Left colon (tissue), 2 donors: Measurements from ENCODE around the gene CNKSR3. TPM values are rescaled to one million over a fixed set of nuclear protein-coding genes. Genes with fewer than 3 reads are reported as not detected.

Experiments
- ATAC-seq: fragments of 200-7000 bp; cut with Tn5 transposase; one replicate; pipeline ENCODE4 v1.9.1; 2020; ENCODE audit warnings: mild to moderate bottlenecking, moderate library complexity
- DNase-seq, 2 donors: peaks; one replicate each; pipeline ENCODE4 v3.0.0-alpha.2; 2020
- intact Hi-C, 2 donors: fragments of 100-400 bp; cut with DNase I in 1 of 2; cut with micrococcal nuclease in 1 of 2; formaldehyde crosslinking; loops; one replicate each; pipeline versions ENCODE4 v1.11.2 to v1.14.0; 2022; cut with DNase I, micrococcal nuclease
- total RNA-seq, 2 donors: library from RNA; stranded (reverse); fragmentation: NEBNext Ultra II Directional; extraction: Animal tissue kit (Norgen Biotek cat#: 25700); gene quantifications; one replicate each; pipeline ENCODE4 v1.2.1, GENCODE V29; 2021
- donor health status: DM: no; HTN: no; CAD: no.
- donor health status: DM: yes; HTN: yes; CAD: no.

CNKSR3 gene
- total RNA-seq, 2 donors from 2014 or later: 11.6 to 49.4 TPM

DNA sequence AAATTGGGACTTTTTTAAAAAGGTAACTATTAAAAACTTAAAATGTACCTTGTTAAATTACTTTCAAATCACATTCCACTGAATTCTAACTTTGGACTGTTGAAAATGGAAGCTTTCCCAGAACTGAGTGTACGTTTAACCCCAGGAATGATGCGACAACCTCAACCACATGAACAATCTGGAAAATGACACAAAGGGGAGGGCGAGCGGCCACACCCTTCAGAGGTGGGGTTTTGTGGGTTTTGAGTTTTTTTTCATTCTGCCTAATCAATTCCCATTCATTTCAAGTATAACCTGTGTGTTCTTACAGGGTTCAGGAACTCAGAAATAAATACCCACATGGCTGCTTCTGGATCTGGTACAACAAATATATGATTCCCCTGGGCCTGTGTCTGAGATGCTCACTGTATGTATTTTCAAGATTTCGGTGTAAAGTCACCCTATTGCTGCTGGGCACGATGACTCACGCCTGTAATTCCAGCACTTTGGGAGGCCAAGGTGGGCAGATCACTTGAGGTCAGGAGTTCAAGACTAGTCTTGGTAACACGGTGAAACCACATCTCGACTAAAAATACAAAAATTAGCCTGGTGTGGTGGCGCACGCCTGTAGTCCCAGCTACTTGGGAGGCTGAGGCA lies 21.6 kb downstream of the CNKSR3 start:
- DNase-seq (no peak), ATAC-seq (no peak)
- intact Hi-C loops: no loop called here

DNA sequence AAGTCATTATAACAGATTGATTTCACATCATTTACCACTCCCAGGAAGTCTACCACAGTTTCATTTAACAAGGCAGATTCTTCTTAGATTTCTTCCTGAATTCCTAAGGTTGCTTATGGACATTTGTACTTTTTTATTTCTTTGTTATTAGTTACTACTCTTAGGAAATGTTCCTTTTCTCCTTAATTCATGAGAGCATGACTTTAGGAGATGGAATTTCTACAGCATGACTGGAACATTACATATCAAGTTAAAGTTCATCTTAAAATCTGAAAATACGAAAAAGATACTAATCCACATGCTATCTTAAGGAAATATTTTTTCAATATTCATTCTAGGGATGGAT lies 22.3 kb downstream of the CNKSR3 start:
- DNase-seq (no peak), ATAC-seq (peak; percentile 18)
- intact Hi-C loops: no loop called here

DNA sequence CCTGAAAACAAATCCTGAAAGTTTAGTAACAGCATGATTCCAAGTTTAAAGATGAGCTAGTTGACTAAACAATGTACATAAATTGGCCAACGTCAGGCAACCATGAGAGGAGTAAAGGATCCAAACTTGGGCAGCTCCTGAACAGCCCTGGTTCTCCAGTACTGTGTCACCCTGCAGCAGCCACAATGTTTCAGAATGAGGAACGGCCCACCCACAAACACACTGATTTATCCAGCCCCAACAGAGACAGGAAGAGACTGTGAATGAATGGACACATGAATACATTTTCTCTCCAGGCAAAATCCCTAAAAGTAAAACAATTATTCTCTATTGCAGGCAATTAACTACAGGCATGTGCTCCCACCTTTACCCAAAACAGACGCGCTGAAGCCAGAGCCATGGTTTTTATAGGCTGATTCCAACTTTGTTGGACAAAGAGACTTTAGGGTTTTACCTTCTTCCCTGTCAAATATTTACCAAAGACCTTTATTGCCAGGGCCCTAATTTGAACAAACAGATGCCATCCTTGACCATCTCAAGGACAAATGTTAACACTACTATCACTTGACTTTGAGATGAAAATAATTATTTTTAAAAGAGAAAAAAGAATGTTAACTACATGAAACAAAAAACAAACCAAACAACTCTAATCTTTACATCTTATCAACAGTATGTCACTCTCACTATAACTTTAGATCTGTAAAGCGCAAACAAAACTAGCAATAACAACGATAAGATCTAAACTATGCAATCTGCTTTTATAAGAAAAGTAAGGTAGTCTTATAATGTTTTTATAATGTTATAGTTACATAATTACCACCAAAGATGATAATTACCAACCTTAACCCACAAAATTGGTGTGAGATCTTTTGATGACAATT lies 22.9 kb downstream of the CNKSR3 start:
- ATAC-seq: peak; percentile 50
- no peak for DNase-seq
- intact Hi-C loops: no loop called here

DNA sequence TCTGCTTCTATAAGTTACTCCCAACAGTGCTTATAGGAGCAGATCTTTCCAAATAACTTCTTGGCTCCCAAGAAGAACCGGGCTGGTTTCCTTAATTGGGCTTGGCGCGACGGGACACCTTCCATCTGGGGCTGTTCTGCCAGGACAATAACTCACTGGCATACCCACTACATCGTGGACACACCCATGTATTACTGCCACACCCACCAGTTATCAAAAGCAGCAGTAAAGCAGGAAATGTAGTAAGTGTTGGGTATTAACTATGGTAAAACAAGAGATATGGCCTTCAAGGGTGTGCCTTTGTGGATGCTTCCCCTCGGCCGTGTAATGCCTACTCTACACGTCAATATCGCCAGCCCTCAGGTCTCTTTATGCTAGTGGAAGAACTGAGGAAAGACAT lies 24.7 kb downstream of the CNKSR3 start:
- ATAC-seq (peak; percentile 92), DNase-seq (peak; percentile 59 to 64)
- intact Hi-C loops: no loop called here

DNA sequence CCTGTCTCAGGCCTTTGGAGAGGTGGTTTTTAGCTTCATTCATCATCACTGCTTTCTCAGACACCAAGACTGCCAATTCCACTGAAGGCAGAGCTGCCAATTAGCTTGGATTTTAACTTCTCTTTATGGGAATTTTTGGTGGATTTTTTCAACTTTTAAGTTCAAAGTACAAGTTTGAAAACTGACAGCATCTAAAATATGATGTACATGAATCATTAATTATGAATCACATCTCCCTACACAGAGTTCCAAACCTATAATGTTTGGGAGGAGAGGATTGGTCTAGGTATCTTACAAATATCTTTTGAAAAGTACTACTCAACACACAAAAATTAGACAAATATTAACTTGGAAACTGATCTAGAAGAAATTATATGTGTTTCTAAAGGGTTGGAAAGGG lies 25.5 kb downstream of the CNKSR3 start:
- intact Hi-C loops: no loop called here
- no peak for DNase-seq
- no peak for ATAC-seq

DNA sequence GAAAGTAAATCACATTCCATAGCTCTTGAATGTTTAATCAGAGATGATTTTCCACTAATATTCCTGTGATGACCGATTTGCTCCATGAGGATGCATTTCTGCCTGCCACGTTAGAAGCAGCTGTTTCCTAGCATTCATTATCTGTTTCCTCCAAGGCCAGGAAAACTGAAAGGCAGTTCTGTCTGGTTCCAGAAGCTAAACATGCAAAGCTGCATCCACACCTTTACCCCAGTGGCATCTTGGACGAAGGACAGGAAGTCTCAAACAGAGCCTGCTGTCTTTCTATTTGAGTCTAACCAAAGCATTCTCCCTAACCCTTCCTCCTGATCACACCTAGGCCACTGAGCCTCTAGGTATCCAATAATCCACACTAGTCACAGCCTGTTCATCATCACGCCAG lies 27.6 kb downstream of the CNKSR3 start:
- intact Hi-C loops: no loop called here
- ATAC-seq: no peak
- no peak for DNase-seq

DNA sequence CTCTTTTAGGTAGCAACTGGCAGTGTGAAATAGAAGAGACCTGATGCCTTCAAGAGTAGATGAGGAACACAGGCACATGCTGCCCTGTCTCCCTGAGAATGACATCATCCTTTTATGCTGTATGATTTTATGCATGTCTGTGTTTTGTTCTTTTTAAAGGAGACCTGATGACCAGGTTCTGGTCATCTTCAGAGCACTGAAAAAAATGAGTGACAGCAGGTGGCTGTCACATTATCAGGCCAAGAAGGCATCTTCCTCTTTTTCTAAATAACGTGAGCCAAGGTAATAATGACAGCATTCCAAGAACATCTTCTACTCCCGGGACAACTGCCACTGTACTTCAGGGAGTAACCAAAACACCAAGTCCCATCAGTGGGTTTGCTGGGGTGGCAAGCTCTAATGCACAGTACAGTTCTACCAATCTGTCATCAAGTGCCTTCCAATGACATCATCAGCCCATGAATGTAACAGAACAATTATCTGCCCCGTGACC lies 28.9 kb downstream of the CNKSR3 start:
- no peak for ATAC-seq
- intact Hi-C loops: no loop called here
- DNase-seq: no peak

DNA sequence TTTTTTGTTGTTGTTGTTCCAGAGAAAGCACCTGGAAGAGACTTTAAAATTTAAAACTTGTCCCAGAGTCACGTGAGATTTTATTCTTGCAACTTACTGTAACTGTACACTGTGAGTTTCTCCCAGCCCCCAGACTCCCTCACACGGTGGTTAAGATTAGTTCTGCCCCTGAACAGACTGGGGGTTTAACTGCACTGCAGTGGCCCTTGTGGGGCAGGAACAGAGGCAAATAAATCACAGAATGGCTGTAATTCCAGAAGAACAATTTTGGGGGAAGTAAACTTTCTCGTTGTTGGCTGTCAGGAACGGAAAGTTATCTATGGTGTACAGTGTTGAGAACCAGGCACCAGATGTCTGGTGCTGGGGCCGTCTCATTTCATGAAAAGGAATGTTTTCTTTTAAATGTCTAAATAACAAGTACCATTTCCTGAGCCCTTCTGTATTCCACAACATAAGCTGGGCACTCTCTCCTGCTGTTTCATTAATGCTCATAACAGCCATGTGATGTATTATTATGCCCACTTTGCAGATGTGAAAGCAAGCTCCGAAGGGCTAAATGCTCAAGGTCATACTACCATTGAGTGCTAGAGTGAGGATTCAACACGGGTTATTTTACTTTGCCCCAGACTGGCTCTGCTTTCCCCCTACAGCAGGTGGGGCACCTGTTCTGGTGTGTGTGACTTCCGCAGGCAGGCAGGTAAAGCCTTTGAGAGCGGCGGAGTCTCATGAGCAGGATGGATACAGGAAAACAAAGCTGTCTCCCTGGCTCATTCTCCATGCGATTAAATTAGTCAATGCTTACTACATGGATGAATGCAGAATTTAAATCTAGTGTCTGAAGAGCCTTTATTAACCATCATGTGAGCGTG lies 30.5 kb downstream of the CNKSR3 start:
- DNase-seq (no peak), ATAC-seq (no peak)
- intact Hi-C loops: no loop called here

DNA sequence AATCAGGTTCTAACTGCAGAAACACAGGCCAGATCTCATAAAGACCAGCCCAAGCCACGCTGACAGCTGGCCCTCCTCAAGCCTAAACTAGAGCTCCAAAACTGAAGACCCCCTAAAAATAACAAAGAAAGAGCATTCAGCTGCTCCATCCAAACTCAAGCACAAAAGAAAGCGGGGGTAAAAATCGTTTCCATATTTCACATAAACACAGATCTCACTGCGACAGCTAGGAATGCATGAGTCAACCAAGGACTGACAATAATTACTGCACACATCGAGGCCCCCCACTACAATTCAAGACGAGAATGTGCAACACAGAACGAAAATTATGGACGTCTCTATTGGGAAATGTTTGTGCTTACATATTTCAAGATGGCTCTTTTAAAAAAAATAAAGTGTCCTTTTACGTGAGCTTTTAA lies 31.1 kb downstream of the CNKSR3 start:
- ATAC-seq (no peak), DNase-seq (no peak)
- intact Hi-C loops: no loop called here

DNA sequence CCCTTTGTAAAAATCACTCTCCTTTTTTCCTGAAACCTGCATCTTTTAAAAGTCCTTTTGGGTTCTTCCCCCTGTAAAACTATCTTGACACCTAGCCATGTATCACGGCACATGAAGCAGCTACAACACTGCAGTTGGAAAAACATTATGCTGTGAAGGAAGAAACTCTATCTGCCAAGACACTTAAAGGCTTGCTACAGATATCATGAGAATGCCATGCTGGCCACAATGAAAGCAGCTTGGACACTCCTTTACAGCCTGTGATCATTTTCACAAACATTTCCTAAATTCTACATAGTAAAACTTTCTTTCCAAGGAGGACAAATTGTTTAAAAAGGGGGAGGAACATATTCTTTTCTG lies 31.8 kb downstream of the CNKSR3 start:
- intact Hi-C loops: no loop called here
- ATAC-seq (no peak), DNase-seq (no peak)

DNA sequence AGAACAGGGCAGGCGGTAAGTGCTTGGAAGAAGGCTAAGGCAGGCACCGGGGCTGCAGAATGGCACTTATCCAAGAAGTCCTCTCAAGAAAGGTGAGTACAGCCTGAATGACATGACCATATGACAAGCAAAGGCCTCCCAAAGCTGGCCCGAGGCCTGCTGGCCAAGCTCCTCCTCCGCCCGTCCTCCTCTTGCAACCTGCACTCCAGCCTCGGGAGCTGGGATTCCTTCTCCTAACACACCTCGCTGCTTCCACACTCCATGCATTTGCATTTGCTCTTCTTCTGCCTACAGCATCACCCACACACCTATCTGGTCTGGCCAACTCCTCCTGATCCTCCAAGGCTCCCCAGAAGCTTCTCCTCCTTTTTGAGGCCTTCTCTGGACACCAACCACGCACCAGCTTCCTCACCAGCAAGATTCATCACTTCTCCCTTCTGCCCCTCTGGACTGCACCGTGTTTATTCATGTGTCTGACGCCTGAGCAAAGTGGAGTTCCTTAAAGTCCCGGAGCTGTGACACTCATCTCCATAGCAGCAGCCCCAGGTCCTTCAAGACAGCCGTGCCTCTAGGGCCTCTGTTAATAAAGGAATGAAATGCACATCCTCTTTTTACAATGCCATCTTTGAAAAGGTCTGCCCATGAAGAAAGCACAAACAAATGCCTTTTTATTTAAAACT lies 32.3 kb downstream of the CNKSR3 start:
- no peak for DNase-seq
- ATAC-seq: no peak
- intact Hi-C loops: no loop called here

DNA sequence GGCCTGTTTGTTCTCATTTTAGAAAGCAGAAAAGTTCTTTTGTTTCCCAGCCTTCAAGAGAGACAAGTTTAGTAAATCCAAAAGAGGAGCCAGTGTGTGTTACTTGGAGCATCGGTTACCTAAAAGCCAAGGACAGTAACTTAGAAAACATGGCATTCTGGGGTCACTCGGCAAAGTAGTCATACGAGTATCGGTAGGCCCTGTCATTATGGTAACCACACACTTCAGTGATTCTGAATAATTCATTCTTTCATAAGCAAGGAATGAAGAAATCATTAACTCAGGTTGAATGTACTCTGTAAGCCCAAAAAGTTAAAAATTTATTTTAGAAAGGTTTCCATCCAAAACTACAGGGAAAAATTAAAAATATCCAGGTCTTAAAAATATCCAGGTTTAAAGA lies 34.0 kb downstream of the CNKSR3 start:
- intact Hi-C loops: no loop called here
- ATAC-seq: no peak
- DNase-seq: no peak

DNA sequence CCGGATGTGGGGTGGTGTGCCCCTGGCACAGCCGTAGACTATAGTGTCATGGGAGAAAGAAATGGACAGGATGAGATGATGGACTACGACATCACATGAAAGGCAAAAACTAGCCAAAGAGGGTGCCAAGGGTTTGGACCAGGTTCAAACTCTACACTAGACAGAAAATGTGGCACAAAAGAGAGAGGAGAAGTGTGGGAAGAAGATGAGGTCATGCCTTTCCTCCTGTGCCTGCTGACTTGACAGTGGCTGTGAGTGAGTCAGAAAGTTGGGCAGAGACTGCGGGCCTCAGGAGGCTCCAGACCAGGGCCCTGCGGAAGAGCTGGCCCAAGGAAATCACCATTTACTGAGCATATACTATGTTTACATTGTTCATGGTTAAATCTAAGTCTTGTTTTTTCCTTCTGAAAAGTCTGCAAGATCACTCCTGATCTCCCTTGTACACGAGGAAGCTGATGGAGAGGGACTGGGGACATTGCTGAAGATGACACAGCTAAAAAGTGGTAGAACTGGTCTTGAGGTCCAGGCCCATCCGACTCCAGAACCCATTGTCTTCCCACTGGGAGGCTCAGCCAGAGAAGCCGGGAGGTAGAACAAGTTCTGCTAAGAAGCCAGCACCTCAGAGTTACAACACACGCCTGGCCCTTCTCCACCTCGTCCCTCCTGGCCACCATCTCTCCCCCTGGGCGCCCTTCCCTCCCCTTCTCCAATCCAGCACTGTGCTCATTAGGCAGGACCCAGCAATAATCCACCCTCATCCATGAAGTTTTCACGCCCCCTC lies 35.6 kb downstream of the CNKSR3 start:
- intact Hi-C loops: no loop called here
- DNase-seq: no peak
- ATAC-seq: peak; percentile 28

DNA sequence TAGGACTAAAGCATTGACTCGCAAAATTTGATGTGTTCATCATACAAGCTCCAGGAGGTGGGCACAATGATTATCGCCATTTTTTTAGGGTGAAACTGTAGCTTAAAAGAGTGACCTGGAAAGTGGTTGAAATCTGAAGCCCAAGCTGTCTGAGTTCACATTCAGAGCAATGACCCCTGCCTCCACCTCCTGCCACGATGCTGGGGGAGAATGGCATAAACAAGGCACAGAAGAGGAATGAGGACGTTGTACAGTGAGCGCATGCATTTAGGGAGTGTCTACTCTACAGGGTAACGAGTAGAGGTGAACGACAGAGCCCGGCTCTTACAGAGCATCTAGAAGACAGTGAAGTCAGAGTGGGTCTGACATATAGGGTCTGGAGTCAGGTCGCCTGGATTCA lies 37.2 kb downstream of the CNKSR3 start:
- intact Hi-C loops: no loop called here
- ATAC-seq: no peak
- DNase-seq: no peak

DNA sequence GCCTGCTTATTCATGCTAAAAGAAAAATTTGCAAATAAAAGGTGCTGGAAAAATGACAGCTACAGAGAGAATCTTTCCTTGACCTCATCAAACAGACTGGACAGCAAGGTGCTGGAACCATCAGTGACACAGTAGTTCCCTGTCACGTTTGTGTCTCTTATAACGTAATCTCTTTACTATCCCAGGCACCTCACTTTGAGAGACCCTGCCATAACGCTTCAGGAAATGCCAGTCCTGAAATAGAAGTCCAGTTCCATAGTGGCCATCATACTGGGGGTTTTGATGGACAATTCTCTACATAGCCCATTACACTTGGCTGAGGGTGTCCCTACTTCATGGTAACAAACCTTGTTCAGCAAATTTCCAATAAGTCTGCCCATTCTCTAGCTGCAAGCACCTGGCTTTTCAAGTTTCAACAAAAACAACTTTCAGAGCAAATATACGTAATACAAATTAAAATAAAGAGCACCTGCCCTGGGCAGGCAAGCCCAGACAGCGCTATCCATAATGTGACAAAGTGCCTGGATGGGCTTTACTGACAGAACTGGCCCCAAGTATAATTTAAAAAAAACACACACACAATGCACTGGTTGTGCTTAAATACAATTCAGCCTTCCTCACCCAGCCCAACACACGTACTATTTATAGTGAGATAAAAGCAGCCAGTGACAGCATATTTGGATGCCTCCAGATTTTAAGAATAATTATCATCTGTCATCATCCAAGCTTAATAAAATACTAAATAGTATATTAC lies 38.7 kb downstream of the CNKSR3 start:
- DNase-seq (no peak), ATAC-seq (no peak)
- intact Hi-C loops: no loop called here

DNA sequence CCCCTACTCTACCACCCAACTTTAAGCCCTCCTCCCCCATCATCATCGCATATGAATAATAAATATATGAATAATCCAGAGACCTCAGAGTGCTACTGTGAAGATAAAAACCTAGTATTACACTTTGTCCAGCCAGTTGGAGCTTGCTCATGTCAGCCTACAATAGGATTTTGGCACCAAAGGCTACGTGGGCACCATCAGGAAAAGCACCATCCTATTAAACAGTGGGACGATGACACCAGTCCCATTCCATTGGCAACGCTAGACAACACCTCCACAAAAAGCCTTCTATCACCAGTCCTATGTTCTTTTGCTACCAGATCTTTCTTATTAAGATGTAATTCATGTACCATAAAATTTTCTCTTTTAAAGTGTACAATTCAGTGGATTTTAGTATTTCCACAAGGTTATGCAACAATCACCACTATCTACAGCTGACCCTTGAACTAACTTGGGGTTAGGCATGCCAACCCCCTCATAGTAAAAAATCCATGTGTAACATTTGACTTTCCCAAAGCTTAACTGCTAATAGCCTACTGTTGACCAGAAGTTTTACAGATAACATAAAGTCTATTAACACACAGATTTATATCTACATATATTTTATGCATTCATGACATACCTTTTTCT lies 41.1 kb downstream of the CNKSR3 start:
- ATAC-seq (no peak), DNase-seq (no peak)
- intact Hi-C loops: no loop called here

DNA sequence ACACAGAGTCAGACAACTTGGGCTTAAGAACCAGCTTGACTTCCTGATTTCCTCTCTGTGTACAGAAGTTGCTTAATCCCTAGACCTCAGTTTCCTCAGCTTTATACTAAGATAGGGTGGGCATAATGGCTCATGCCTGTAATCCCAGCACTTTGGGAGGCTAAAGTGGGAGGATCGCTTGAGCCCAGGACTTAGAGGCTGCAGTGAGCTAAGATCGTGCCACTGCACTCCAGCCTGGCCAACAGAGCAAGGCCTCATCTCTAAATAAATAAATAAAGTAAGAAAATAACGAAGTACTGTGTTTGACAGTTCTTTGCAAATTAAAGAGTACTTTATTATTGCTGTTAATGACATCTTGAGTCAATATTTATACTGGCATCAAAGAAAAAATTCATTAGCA lies 41.7 kb downstream of the CNKSR3 start:
- ATAC-seq: no peak
- intact Hi-C loops: no loop called here
- no peak for DNase-seq
